NCI-H446 (cell line): ENCODE data around the gene ADAMTS1.

Experiments
- DNase-seq, 2 experiments: peaks; one replicate each; lab custom pipeline; 2025; lab: John Stamatoyannopoulos, UW

The ADAMTS1 gene

DNA sequence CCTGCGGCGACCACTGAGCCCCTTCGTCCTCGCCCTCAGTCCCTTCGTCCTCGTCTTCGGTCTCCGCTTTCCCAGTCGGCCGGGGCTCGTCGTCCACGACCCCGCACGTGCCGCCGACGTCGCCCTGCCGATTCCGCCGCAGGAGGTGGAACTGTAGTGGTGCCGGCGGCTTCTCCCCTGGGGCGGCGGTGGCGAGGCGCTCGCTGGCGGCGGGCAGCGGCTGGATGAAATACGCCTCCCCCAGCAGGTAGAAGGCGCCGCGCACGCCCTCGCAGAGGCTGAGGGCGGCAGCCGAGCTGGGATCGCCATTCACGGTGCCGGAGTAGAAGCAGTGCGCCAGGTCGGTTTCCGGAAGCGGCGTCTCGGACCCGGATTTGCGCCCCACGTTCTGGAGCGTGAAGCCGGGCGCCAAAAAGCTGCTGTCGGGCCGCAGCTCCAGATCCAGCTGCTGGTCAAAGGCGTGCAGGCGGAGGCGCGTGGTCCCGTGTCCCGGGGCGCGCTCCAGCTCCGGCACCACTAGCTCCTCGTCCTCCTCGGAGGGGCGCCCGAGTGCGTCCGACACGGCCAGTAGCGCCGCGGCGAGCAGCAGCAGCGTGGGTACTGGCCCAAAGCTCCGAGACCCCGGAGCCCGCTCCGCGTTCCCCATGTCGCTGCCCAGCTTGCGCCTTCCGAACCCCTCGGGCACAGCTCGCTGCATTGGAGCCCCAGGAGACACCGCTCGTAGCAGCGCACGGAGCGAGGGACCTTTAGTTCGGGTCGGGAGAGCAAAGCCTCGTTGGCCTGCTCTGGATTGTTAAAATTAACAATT is 747 bp downstream of the ADAMTS1 start:
- peak; percentile 59 to 64 for DNase-seq

DNA sequence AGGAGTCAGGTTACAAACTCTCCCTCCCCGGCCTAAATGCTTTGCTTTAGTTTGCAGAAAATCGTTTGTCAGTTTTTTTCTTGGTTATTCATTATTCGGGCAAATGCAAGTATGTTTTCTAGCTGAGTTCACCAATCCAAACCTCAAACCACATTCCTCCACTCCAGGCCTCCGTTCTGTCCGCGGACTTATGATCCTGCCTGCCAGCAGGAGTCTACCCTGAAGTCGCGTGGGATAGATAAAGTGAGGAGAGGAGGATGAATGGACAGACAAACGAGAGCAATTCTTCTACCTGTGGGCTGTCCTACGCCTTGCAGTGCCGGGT is 1.3 kb downstream of the ADAMTS1 start:
- peak; percentile 23 to 41 for DNase-seq

DNA sequence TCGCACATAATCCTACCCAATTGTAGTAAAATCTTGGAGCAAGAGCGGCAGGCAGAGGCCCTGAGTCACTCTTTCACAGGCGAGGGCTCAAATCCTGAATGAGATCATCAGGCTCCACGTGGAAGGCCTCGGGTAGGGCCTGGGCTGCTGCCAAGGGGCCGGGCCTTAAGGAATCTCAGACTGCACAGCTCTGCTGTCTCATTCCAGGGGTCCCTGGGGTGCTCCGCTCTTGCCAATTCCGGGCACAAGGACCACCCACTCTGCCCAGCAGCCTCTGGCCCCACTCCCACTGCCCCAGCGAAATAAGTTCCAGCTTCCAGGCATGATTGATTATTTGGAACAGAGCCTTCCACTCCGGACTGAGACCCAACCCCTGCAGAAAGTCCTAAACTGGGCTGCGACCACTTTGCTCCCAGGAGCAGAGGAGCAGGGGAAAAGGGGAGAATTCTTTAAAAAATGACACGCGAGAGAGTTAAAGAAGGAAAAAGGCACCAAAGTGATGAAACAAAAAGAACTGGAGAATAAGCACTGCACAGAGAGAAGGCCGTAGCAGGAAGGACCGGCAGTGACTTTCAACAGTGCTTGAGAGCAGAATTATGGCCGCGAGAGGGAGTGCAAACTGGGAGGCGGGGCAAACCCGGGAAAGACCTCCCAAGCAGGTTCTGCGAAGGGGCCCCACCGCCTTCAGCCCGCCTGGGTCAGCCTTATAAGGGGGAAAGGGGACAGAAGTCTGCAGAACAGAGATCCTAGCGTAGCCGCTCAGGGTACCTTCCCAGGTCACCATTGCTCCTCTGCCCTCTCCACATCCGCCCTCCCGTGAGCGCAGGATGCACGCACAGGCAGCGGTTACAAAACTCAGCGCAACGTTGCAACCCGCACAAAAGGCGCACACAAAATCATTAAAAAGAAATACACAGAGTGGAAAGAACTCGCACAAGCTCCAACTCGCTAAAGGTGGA is 2.0 kb downstream of the ADAMTS1 start:
- DNase-seq = peak; percentile 95 to 98

DNA sequence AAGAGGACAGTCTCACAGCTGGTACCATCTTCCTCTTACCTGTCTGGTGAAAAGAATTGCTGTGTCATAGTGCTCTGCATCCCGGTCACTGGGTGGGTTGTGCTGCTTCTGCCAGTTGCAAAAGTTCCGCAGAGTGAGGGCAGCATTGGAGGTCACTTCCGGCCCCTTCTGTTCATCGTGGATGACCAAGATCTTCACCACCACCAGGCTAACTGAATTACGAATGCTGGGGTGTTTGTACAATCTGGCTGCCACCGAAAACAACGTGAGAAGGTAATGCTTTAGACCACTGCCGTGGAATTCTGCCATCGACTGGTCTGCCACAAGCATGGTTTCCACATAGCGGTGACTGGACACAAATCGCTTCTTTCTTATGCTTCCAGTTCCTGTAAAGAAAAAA is 2.9 kb downstream of the ADAMTS1 start:
- peak in 1 of 2 experiments; percentile 21 for DNase-seq

DNA sequence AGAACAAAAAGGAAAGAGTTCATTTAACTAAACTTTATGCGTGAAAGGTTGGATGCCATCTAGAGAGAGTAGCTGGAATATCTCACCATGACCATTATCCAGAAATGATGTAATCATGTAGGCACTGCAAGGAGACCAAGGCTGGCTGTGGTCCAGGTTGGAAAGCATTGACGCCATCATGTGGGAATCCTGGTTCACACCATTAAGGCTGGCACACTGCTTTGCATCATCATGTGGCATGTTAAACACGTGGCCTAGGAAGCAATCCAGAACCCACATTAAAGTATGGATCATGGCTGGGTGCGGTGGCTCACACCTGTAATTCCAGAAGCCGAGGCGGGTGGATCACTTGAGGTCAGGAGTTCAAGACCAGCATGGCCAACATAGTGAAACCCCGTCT is 4.3 kb downstream of the ADAMTS1 start:
- peak; percentile 65 to 82 for DNase-seq

DNA sequence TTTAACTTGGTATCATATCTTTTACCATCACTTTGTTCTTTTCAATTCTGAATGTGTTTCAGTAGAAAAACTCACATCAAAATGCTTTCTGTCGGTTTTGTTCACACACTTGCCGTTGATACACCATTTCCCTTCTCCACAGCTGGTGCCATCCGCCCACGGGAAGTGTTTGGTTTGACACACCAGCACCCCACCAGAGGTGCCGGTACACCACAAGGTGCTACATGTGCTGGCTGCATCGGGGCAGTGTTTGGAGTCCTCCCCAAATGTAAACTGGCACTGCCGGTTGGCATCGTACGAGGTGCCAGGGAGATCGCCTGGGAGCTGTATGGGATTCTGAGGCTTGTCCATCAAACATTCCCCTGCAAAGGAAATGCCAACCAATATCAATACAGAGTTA is 5.0 kb downstream of the ADAMTS1 start:
- DNase-seq = no peak

DNA sequence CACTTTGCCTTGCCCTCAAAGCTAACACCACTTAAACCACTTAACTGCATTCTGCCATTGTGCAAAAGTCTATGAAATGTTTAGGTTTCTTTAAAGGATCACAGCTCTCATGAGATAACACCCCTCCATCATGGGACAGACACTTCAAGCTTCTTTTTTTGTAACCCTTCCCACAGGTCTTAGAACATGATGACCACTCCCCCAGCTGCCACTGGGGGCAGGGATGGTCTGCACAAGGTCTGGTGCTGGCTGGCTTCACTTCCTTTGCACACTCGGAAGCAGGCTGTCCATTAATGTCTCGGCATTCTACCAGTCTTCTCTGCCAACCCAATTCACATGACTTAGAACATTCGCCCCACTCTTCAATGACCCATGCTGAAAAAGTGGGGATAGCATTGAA is 7.7 kb downstream of the ADAMTS1 start:
- DNase-seq = no peak

DNA sequence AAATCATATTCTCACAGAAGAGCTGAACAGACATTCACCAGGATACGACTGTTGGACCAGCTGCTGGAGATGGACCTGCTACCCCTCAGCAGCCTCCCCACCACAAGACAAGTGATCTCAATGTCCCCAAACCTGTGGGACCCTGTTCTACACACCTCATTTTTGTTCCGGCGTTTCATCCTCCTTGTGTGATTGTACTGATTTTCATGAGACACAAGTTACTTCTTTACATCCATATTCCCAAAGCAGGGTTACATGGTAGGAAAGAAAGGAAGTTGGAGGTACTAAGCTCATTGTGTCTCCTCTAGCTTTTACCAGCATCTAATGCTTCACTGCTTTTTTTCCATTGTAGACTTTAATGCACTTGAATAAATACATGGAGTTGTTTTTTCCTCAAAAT is 8.7 kb downstream of the ADAMTS1 start:
- no peak for DNase-seq

DNA sequence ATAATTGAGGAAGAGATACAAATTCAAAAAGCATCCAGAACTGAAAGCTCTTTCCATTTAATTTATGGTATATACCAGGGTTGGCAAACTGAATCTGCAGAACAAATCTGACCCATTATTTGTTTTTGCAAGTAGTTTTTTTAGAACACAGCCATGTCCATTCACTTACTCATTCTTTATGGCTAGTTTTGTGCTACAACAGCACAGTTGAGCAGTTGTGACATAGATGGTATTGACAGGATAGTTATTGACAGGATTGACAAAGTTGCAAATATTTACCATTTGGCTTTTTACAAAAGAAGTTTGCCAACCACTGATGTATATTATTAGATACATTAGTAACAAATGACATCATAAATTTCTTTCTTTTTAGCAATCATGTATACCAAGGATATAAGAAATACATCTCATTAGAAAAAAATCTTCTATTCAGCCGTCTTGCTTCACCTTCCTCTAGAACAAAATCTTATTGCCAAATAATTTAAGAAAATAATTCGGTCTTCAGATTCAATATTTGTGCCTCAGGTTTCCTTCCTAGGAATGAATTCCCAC is 9.4 kb downstream of the ADAMTS1 start:
- DNase-seq = no peak

DNA sequence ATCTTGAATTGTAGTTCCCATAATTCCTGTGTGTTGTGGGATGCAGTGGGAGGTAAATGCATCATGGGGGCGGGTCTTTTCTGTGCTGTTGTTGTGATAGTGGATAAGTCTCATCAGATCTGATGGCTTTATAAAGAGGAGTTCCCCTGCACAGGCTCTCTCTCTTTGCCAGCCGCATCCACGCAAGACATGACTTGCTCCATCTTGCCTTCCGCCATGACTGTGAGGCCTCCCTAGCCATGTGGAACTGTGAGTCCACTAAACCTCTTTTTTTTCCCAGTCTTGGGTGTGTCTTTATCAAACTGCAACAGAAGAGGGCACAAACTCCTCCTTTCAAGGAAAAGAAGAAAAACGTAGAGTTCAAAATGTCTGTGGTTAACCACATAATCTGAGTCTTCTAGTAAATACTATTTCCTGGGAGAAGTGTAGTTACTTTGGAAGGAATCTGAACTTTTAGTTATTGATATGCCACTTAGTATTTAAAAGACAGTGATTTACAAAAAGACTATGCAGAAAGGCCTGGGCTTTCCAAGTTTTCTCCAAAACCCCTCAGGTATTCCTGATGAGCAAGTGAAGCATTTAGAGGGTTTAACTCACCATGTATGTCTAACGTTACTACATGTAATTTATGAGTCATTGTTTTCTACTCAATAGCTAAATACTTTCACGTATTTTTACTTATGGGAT is 10.0 kb downstream of the ADAMTS1 start:
- DNase-seq = no peak

DNA sequence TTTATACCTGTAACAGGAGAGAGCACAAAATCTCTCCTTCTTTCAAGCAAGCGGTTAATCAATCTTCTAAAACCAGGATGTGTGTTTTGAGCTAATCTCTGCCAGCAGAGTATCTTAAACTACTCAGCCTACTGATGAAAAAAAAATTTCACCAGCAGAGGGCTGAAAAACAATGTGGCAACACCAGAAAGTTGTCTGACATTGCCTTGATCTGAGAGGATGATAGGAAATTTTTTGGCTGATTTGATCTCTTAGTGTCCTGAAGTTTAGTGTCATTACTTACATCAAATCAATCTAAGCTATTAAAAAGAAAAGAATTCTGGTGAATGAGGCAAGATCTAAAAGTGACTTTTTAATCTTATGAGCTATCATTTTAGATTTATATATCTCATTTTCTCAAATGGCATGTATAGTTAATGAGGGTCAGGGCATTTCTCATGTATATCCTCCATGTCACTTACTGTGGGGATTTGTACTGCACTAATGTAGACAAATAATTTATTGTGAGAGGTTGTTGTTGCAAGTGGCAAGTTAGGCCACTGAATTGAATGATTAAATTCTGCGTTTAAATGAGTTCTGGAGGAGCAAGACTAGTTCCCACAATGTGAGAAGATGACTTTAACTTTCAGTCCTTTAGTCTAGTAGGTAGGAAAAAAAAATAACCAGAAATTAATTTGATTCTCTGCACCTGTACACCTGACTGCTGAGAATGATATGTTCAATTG is 10.9 kb downstream of the ADAMTS1 start:
- DNase-seq = no peak

DNA sequence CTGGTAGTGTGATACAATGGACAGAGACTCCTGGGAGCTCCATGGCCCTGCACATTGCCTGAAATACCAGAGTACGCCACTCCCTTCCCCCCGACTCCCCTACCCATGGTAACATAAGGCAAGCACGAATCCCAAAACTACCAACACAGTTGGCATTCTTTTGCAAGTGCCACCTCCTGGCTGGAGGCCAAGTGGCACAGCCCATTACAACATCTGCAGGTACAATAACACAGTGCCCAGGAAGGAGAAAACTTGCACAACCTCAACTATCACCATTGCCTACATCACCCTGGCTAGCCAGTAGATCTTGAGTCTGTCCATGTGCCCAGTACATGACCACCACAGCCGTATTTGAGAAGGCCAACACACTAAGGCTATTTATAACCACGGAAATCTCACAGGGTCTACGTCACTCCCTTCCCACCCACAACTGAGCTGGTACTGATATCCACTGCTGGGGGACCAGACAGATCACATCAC is 11.7 kb downstream of the ADAMTS1 start:
- no peak for DNase-seq

DNA sequence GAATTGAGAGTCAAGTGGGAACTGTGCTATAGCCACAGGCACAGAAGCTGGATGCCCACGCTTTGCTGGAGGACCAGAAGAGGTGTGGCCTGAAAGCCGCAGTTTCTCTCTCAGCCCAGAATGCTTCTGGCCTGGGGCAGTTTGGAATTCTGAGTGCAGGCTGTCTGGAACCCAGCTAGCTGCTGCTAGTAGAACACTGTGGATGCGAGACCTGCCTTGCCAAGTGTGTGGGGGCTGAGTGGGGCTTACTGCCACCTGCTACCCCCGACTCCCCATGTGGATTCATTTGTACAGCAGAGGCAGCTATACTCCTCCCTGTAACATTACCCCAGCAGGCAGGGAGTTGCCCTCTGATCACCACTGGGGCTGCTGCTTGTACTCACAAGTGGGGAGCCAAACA is 12.2 kb downstream of the ADAMTS1 start:
- no peak for DNase-seq

DNA sequence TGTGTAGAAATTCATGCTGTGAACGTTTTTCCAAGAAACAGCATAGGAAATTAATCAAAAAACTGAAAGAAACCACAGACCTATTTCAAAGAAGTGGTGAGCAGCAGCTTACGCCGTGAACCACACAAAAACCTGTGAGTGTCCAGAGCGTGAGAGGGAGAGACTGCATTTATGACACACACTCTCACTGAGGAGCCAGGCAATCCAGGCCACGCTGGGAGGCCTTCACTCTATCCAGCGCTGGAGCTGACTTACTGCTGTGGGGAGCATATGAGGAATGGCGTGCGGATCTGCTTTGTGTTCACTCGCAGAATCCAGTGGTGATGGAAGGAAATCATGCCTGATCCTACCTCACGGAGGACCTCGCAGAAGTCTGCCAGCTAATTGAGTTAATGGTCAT is 12.7 kb downstream of the ADAMTS1 start:
- no peak for DNase-seq

DNA sequence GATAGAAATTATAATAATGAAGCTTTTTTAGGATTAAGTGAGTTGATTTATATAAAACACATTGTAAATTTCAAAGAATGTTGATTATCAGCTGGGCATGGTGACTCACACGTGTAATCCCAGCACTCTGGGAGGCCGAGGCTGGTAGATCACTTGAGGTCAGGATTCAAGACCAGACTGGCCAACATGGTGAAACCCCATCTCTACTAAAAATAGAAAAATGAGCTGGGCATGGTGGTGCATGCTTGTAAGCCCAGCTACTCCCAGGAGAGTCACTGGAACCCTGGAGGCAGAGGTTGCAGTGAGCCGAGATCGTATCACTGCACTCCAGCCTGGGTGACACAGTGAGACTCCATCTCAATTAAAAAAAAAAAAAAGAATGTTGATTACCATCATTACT is 18.4 kb downstream of the ADAMTS1 start:
- no peak for DNase-seq

DNA sequence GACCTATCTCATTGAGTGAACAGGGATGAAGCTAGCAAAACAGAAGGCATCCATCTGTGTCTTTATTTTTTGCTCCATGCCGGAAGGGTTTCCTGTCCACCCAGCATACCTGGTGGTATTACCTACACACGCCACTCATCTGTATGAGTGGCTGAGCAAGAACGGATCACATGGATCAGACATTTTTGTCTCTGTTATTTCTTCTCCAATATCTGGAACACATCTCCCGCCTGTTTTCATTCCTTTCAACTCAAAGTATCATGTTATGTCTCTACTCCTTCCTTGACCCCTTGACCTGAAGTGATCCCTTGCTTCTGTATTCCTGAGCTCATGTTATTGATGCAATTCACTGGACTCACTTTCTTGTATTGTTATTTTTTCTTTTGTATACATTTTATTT is 24.7 kb downstream of the ADAMTS1 start:
- no peak for DNase-seq

DNA sequence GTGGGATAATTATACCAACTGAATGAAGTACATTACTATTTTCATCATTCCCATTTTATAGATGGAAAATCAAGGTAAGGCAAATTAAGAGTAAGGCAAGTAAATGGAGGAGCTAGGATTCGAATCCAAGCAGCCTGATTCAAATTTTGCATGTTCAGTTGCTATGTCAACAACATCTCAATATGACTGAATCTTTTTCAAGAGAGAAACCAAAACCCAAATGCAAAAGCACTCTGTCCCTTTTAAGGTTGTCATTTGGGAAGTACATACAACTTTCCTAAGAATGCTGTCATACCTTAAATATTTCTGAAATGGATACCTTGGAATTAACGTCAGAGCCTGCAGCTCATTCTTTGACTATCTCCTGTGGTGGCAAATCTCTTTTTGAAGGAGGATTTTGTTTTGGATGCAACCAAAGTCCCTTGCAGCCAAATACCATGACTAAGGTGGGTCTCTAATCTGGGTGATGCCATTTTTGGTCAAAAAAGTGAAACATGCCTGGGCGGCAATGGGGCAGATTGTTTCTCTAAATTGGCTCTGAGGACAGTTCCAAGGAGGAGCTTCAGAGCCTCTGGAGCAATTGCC is 25.4 kb downstream of the ADAMTS1 start:
- DNase-seq = no peak

DNA sequence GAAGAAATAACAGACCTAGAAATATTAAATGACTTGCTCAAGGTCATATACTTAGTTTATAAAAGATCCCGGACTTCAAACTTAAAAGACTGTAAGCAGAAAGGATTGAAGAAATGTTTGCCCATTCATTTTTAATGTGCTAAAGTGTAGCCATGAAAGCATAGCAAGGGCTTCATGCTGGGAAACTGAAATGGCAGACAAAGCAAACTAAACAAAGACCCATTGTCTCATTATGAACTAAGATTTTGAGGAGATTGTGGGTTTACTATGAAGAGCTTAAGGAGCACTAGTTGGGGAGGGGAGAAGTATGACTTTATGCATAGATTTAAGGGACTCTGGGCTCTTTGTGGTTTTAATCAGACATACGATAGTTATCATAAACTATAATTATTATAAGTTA is 26.3 kb downstream of the ADAMTS1 start:
- no peak for DNase-seq

DNA sequence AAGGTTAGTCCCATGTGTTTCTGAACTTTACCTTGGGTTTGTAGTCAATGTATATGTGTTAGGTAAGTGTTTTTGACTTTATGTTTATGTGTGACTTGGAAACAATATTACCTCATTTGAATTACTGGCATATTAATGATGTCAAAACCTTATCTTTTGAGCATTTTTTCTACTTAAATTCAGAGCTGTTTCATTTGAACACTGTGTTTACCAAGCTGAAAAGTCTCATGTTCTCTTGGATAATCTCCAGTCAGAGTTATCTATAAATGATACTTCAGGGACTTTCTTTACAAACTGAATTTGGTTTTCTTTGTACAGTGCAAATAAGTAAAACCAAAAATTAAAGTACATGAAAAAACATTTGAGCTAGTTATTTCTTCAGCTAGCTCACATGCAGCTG is 30.0 kb downstream of the ADAMTS1 start:
- no peak for DNase-seq

DNA sequence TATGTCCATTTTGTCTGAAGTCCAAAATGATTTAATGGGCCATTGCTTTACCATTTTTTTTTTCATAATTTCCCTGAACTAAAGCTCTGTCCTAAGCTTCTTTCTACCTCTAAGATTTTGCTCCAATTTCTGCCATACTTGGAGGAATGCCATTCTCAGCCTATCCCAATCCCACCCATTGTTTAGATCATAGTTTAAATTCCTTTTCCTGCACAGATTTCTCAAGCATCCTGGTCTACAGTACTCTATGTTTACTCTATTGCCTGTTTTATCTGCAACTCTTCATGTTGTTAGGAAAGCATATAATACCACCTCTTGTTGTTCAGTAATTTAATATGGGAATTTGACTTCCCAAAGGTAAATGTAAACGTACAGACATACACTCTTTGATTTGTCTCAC is 30.8 kb downstream of the ADAMTS1 start:
- DNase-seq = no peak

DNA sequence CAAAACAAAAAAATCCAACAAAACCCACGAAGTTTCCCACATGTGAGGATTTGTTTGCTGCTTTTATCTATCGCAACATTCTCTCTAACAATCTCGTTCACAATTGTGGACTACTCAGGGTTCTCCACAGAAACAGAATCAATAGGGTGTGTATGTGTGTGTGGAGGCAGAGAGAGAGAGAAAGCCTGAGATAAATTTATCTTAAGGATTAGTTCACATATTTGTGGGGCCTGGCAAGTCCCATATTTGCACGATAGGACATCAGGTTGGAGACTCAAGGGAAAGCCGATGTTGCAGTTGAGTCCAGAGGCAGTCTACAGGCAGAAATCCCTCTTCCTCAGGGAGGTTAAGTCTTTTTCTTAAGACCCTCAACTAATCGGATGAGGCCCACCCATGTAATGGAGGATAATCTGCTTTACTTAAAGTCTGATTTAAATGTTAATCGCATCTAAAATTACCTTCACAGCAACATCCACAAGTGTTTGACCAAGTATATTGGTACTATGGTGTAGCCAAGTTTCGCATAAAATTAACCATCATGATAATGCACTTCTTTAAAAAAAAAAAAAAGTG is 31.7 kb downstream of the ADAMTS1 start:
- DNase-seq = no peak
